ENCODE measurements around the gene TEX14.

GRCh38 chr17:58643147-58643546, 48.7 kb downstream of the TEX14 start:
- TF ChIP-seq EZH2phosphoT487 (IDR thresholded peaks at IDR 0.05; ENCODE audit: insufficient read depth, low read depth) (no peak), EZH2 (IDR thresholded peaks at IDR 0.05; ENCODE audit: insufficient read depth, poor library complexity, severe bottlenecking) (no peak)

Data from GM23248 (cell line).